ENCODE results near the gene SRBD1. TPM values are rescaled to one million over a fixed set of nuclear protein-coding genes. Genes with fewer than 3 reads are reported as not detected.

SRBD1 gene
- total and polyA plus RNA-seq, 2 donors (not counting 1 experiment from before 2014, with no cell fraction given), result 9.6 to 18.7 TPM

DNA sequence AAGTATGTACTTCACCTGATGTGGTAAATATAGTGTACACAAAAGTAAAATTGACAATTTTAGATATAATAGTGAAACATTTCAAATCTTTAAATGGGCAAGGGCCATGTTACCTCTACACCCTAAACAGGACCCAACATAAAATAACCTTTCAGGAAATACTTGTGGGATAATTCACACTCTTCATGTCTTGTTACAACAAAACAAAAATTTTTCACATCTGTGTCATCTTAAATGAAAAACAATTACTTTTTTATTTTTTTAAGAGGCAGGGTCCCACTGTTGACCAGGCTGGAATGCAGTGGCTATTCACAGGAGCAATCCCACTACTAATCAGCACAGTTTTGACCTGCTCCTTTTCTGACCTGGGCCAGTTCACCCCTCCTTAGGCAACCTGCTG is 42.1 kb downstream of the SRBD1 start:
- Histone ChIP-seq H4K20me1 (ENCODE audit: control insufficient read depth, extremely low read depth, insufficient read depth, low read length) (peaks cover 1% of the 10 kb centered on the region), H3K4me2 (ENCODE audit: extremely low read depth, insufficient read depth, low read length) (no peak overlapping the region), H3K4me1 (ENCODE audit: control insufficient read depth, extremely low read depth, insufficient read depth, low read length) (peaks cover 2% of the 10 kb centered on the region), H2AFZ (ENCODE audit: low read length) (no peak overlapping the region), H3K27me3 (ENCODE audit: control insufficient read depth, insufficient read depth, low read length) (no peaks in the 10 kb centered on the region), H3K27ac (ENCODE audit: insufficient read depth, low read length) (no peak overlapping the region), H3K79me2 (ENCODE audit: control insufficient read depth, insufficient read depth, low read length) (no peaks in the 10 kb centered on the region), H3K9me3 (ENCODE audit: control insufficient read depth, insufficient read depth, low read depth, low read length) (no peaks in the 10 kb centered on the region), H3K36me3 (ENCODE audit: control insufficient read depth, insufficient read depth, low read length) (no peaks in the 10 kb centered on the region), H3K4me3 (replicated peaks in 1 of 4; ENCODE audit: control extremely low read depth in 1 of 4, insufficient read depth in 1 of 4, low read depth in 3 of 4, low read length in 4 of 4) (no peak overlapping the region), H3K9ac (ENCODE audit: insufficient read depth, low read length) (no peak overlapping the region)
- TF ChIP-seq EZH2 (IDR thresholded peaks at IDR 0.05; ENCODE audit: low read length, missing control alignments), result no peak
- TF ChIP-seq, protein P1, sequence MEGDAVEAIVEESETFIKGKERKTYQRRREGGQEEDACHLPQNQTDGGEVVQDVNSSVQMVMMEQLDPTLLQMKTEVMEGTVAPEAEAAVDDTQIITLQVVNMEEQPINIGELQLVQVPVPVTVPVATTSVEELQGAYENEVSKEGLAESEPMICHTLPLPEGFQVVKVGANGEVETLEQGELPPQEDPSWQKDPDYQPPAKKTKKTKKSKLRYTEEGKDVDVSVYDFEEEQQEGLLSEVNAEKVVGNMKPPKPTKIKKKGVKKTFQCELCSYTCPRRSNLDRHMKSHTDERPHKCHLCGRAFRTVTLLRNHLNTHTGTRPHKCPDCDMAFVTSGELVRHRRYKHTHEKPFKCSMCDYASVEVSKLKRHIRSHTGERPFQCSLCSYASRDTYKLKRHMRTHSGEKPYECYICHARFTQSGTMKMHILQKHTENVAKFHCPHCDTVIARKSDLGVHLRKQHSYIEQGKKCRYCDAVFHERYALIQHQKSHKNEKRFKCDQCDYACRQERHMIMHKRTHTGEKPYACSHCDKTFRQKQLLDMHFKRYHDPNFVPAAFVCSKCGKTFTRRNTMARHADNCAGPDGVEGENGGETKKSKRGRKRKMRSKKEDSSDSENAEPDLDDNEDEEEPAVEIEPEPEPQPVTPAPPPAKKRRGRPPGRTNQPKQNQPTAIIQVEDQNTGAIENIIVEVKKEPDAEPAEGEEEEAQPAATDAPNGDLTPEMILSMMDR (conservative IDR thresholded peaks at IDR 0.05 in 1 of 2, IDR thresholded peaks at IDR 0.05 in 1 of 2; ENCODE audit: low read depth in 1 of 2, low read length in 2 of 2), result no peak
- peak in 1 of 2 donors; percentile 45 for DNase-seq (ENCODE audit: low read depth in 2 of 2)

DNA sequence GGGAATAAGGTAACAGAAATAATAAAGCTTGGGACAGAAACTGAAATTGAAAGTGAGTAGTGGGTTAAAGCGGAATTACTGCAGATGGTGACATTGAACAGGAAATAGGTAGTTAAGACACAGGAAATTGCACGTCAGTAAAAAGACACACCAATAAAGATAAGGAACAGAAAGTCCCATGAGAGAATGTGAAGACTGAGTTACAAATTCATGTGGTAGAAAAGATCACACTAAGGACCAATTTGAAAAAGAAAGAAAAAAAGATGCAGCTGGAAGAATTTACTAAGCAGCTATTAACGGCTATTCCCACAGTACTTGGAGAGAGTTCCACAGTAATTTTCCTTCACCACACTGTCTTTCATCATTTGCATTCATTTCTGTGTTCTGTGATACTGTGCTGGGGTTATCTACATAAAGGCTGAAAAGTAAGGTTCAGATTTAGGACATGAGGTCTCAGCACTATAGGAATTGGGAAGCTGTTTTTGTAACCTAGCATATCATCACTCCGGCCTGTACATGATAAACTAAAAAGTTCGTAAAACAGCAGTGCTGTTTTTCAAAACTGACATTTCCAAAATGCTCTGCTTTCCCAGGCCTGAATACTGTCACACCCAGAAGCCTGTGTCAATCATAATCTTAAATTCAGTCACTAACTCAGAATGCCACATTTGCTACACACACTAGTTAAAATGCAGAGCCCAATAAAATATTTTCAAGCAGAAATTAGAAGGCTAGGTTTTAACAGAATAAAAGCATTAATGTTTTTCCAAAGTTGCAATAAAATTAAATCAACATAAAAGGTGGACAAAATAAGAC is 42.9 kb downstream of the SRBD1 start:
- Histone ChIP-seq H3K79me2 (ENCODE audit: control insufficient read depth, insufficient read depth, low read length) (no peaks in the 10 kb centered on the region), H3K4me1 (ENCODE audit: control insufficient read depth, extremely low read depth, insufficient read depth, low read length) (peaks cover 2% of the 10 kb centered on the region), H3K27me3 (ENCODE audit: control insufficient read depth, insufficient read depth, low read length) (no peaks in the 10 kb centered on the region), H4K20me1 (ENCODE audit: control insufficient read depth, extremely low read depth, insufficient read depth, low read length) (peaks cover 1% of the 10 kb centered on the region), H3K27ac (ENCODE audit: insufficient read depth, low read length) (no peak overlapping the region), H3K9me3 (ENCODE audit: control insufficient read depth, insufficient read depth, low read depth, low read length) (no peaks in the 10 kb centered on the region), H3K9ac (ENCODE audit: insufficient read depth, low read length) (no peak overlapping the region), H3K36me3 (ENCODE audit: control insufficient read depth, insufficient read depth, low read length) (no peaks in the 10 kb centered on the region), H3K4me2 (ENCODE audit: extremely low read depth, insufficient read depth, low read length) (no peak overlapping the region), H3K4me3 (replicated peaks in 1 of 4; ENCODE audit: control extremely low read depth in 1 of 4, insufficient read depth in 1 of 4, low read depth in 3 of 4, low read length in 4 of 4) (no peak overlapping the region), H2AFZ (ENCODE audit: low read length) (peak overlapping the region; percentile 21)
- TF ChIP-seq, protein P1 (conservative IDR thresholded peaks at IDR 0.05 in 1 of 2, IDR thresholded peaks at IDR 0.05 in 1 of 2; ENCODE audit: low read depth in 1 of 2, low read length in 2 of 2), result no peak
- TF ChIP-seq EZH2 (IDR thresholded peaks at IDR 0.05; ENCODE audit: low read length, missing control alignments), result no peak
- peak; percentile 17 to 28 for DNase-seq (ENCODE audit: low read depth in 2 of 2)

DNA sequence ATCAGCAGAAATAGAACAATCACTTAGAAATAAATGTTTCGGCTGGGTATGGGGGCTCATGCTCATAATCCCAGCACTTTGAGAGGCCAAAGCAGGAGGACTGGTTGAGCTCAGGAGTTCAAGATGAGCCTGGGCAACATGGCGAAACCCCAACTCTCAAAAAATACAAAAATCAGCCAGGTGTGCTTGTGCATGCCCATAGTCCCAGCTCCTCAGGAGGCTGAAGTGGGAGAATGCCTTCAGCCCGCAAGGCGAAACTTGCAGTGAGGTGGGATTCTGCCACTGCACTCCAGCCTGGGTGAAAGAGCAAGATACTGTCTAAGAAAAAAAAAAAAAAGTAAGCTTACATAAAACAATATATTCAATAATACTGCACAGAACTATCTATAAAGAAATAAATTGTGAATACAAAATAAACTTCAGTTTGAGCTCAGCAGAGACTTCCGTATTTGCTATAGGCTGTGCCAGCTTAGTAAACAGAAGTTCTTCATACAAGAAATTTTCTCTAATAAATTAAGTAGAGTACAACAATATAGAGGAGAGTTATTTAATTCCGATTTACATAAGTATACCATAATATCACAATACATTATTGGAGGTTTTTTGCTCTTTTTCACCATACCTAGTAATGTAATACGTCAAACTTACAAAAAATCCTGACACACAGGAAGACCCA is 43.6 kb downstream of the SRBD1 start:
- Histone ChIP-seq H3K4me2 (ENCODE audit: extremely low read depth, insufficient read depth, low read length) (no peak overlapping the region), H3K9me3 (ENCODE audit: control insufficient read depth, insufficient read depth, low read depth, low read length) (no peaks in the 10 kb centered on the region), H3K4me3 (replicated peaks in 1 of 4; ENCODE audit: control extremely low read depth in 1 of 4, insufficient read depth in 1 of 4, low read depth in 3 of 4, low read length in 4 of 4) (no peak overlapping the region), H3K79me2 (ENCODE audit: control insufficient read depth, insufficient read depth, low read length) (no peaks in the 10 kb centered on the region), H4K20me1 (ENCODE audit: control insufficient read depth, extremely low read depth, insufficient read depth, low read length) (peaks cover 1% of the 10 kb centered on the region), H2AFZ (ENCODE audit: low read length) (peak overlapping the region; percentile 21), H3K4me1 (ENCODE audit: control insufficient read depth, extremely low read depth, insufficient read depth, low read length) (peaks cover 2% of the 10 kb centered on the region), H3K27me3 (ENCODE audit: control insufficient read depth, insufficient read depth, low read length) (no peaks in the 10 kb centered on the region), H3K9ac (ENCODE audit: insufficient read depth, low read length) (no peak overlapping the region), H3K27ac (ENCODE audit: insufficient read depth, low read length) (no peak overlapping the region), H3K36me3 (ENCODE audit: control insufficient read depth, insufficient read depth, low read length) (no peaks in the 10 kb centered on the region)
- TF ChIP-seq, protein P1 (conservative IDR thresholded peaks at IDR 0.05 in 1 of 2, IDR thresholded peaks at IDR 0.05 in 1 of 2; ENCODE audit: low read depth in 1 of 2, low read length in 2 of 2), result no peak
- no peak for TF ChIP-seq EZH2 (IDR thresholded peaks at IDR 0.05; ENCODE audit: low read length, missing control alignments)
- no peak for DNase-seq (ENCODE audit: low read depth in 2 of 2)

Measured in fibroblast of lung (primary cell).